WTC11 (cell line): ENCODE results near the gene DDR2. TPM values are rescaled to one million over a fixed set of nuclear protein-coding genes. Genes with fewer than 3 reads are reported as not detected.

ENCODE experiments used
- ATAC-seq: fragments of 200-7000 bp; cut with Tn5 transposase; 2 replicates; pipeline ENCODE4 v1.10.0; 2021; ENCODE audit warnings: mild to moderate bottlenecking, moderate library complexity
- CTCF ChIA-PET: fragments of 300-600 bp; sonication (Branson Sonifier 250); formaldehyde crosslinking; loops from one replicate; lab custom pipeline; 2021; ENCODE audit warnings: antibody characterized with exemption; lab: Charles Lee
- POLR2A ChIA-PET: fragments of 350-600 bp; sonication (Branson Sonifier 250); formaldehyde crosslinking; loops from one replicate; lab custom pipeline; 2021; ENCODE audit warnings: antibody characterized with exemption; lab: Charles Lee
- DNase-seq: peaks from one replicate; pipeline ENCODE4 v3.0.0; 2021; ENCODE audit warnings: low spot score
- H3K27ac Mint-ChIP-seq: 2 replicates; pipeline ENCODE4 v1.8.0; 2021; ENCODE audit warnings: mixed read lengths
- H3K27me3 Mint-ChIP-seq: 2 replicates; pipeline ENCODE4 v1.8.0; 2021; ENCODE audit warnings: low read depth, mild to moderate bottlenecking, moderate library complexity, mixed read lengths
- H3K36me3 Mint-ChIP-seq: 2 replicates; pipeline ENCODE4 v1.8.0; 2021; ENCODE audit warnings: mixed read lengths
- H3K4me1 Mint-ChIP-seq: 2 replicates; pipeline ENCODE4 v1.8.0; 2022; ENCODE audit warnings: mixed read lengths
- H3K4me3 Mint-ChIP-seq: 2 replicates; pipeline ENCODE4 v1.8.0; 2021; ENCODE audit warnings: mild to moderate bottlenecking, moderate library complexity, mixed read lengths
- H3K9me3 Mint-ChIP-seq: 2 replicates; pipeline ENCODE4 v1.8.0; 2021; ENCODE audit warnings: mixed read lengths
- ATF2 ChIP-seq: sonication (generic); formaldehyde crosslinking; IDR thresholded peaks from 2 replicates; pipeline ENCODE4 v1.8.1; 2022; ENCODE audit warnings: low read depth, missing genetic modification reagents, borderline replicate concordance
- CREB1 ChIP-seq: sonication (generic); formaldehyde crosslinking; IDR thresholded peaks from 2 replicates; pipeline ENCODE4 v1.8.0; 2023; ENCODE audit warnings: mild to moderate bottlenecking, missing genetic modification reagents
- FOXJ3 ChIP-seq: sonication (generic); formaldehyde crosslinking; IDR thresholded peaks from 2 replicates; pipeline ENCODE4 v1.9.0; 2021; ENCODE audit warnings: missing genetic modification reagents, mild to moderate bottlenecking, borderline replicate concordance
- GRHL2 ChIP-seq: fragments of 250-450 bp; sonication (Bioruptor Pico); IDR thresholded peaks from 2 replicates; pipeline ENCODE4 v1.8.0; 2022; ENCODE audit warnings: mild to moderate bottlenecking, moderate library complexity; ENCODE audit not compliant: insufficient replicate concordance, severe bottlenecking
- JAZF1 ChIP-seq: fragments of 250-450 bp; sonication (Bioruptor Pico); IDR thresholded peaks from 2 replicates; pipeline ENCODE4 v1.9.0; 2021; ENCODE audit warnings: moderate library complexity, mild to moderate bottlenecking, inconsistent platforms
- JUN ChIP-seq: sonication (generic); formaldehyde crosslinking; IDR thresholded peaks from 2 replicates; pipeline ENCODE4 v1.8.0; 2023; ENCODE audit warnings: mild to moderate bottlenecking, missing genetic modification reagents
- KAT7 ChIP-seq: sonication (generic); formaldehyde crosslinking; IDR thresholded peaks from 2 replicates; pipeline ENCODE4 v1.8.1; 2023; ENCODE audit warnings: missing genetic modification reagents, mild to moderate bottlenecking, borderline replicate concordance
- RELA ChIP-seq: sonication (generic); formaldehyde crosslinking; IDR thresholded peaks from 2 replicates; pipeline ENCODE4 v1.8.1; 2022; ENCODE audit warnings: missing genetic modification reagents, mild to moderate bottlenecking, borderline replicate concordance
- SMAD3 ChIP-seq: sonication (generic); formaldehyde crosslinking; IDR thresholded peaks from 2 replicates; pipeline ENCODE4 v1.8.0; 2022; ENCODE audit warnings: missing genetic modification reagents, mild to moderate bottlenecking, borderline replicate concordance
- TEAD1 ChIP-seq: sonication (generic); formaldehyde crosslinking; IDR thresholded peaks from 2 replicates; pipeline ENCODE4 v1.8.0; 2022; ENCODE audit warnings: mild to moderate bottlenecking, missing genetic modification reagents
- total RNA-seq: library from RNA; stranded (reverse); gene quantifications from 3 replicates; pipeline ENCODE4 v1.2.3, GENCODE V29; 2021
- TF ChIP-seq, protein P1 (sequence below): sonication (generic); formaldehyde crosslinking; IDR thresholded peaks from 2 replicates; pipeline ENCODE4 v1.8.1; 2023; ENCODE audit warnings: mild to moderate bottlenecking, missing genetic modification reagents
- TF ChIP-seq, protein P2 (sequence below): sonication (generic); formaldehyde crosslinking; IDR thresholded peaks from 2 replicates; pipeline ENCODE4 v1.8.1; 2022; ENCODE audit warnings: mild to moderate bottlenecking, missing genetic modification reagents, moderate library complexity, borderline replicate concordance
- TF ChIP-seq, protein P3 (sequence below): sonication (generic); formaldehyde crosslinking; IDR thresholded peaks from 2 replicates; pipeline ENCODE4 v1.8.1; 2023; ENCODE audit warnings: mild to moderate bottlenecking, missing genetic modification reagents, moderate library complexity
- TF ChIP-seq, protein P4 (sequence below): sonication (generic); formaldehyde crosslinking; IDR thresholded peaks from 2 replicates; pipeline ENCODE4 v1.8.1; 2023; ENCODE audit warnings: mild to moderate bottlenecking, missing genetic modification reagents
- TF ChIP-seq, protein P5 (sequence below): sonication (generic); formaldehyde crosslinking; IDR thresholded peaks from 2 replicates; pipeline ENCODE4 v1.8.0; 2023; ENCODE audit warnings: missing genetic modification reagents, mild to moderate bottlenecking, borderline replicate concordance

DDR2 gene
- total RNA-seq, 1 experiment from 2014 or later: 0.85 TPM

DNA sequence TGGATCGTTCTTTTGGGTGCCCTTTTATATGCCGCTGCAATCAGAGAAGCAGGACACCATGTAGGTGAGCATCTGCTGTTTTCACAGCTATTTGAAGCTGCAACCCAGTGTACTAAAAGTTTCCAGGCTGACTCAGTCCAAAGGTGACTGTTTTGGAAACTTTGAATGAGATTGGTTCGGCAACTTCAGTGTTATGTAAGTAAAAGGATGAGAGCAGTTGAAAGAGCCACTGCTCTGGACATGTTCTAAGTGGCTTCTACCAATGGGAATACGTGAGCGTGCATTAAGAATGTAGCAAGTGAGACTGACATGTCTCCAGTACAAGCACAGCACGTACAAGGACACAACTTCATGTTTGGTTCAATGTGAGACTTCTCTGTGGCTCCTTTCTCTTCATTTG lies 55.6 kb downstream of the DDR2 start:
- DNase-seq (no peak), ATAC-seq (no peak)
- Mint-ChIP-seq H3K27me3 (no peaks in the 10 kb centered on the region), H3K9me3 (no peaks in the 10 kb centered on the region), H3K4me1 (peaks cover 23% of the 10 kb centered on the region), H3K36me3 (no peaks in the 10 kb centered on the region), H3K27ac (no peak overlapping the region), H3K4me3 (no peak overlapping the region)
- TF ChIP-seq, protein P1, sequence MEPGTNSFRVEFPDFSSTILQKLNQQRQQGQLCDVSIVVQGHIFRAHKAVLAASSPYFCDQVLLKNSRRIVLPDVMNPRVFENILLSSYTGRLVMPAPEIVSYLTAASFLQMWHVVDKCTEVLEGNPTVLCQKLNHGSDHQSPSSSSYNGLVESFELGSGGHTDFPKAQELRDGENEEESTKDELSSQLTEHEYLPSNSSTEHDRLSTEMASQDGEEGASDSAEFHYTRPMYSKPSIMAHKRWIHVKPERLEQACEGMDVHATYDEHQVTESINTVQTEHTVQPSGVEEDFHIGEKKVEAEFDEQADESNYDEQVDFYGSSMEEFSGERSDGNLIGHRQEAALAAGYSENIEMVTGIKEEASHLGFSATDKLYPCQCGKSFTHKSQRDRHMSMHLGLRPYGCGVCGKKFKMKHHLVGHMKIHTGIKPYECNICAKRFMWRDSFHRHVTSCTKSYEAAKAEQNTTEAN (CRISPR knock-in tag): no peak
- TF ChIP-seq SMAD3 (CRISPR knock-in tag): no peak
- TF ChIP-seq JAZF1 (CRISPR knock-in tag): no peak
- no peak for TF ChIP-seq TEAD1
- TF ChIP-seq GRHL2 (CRISPR knock-in tag): no peak
- no peak for TF ChIP-seq KAT7 (CRISPR knock-in tag)
- no peak for TF ChIP-seq CREB1 (CRISPR knock-in tag)
- TF ChIP-seq, protein P2, sequence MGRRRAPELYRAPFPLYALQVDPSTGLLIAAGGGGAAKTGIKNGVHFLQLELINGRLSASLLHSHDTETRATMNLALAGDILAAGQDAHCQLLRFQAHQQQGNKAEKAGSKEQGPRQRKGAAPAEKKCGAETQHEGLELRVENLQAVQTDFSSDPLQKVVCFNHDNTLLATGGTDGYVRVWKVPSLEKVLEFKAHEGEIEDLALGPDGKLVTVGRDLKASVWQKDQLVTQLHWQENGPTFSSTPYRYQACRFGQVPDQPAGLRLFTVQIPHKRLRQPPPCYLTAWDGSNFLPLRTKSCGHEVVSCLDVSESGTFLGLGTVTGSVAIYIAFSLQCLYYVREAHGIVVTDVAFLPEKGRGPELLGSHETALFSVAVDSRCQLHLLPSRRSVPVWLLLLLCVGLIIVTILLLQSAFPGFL (CRISPR knock-in tag): no peak
- TF ChIP-seq, protein P3, sequence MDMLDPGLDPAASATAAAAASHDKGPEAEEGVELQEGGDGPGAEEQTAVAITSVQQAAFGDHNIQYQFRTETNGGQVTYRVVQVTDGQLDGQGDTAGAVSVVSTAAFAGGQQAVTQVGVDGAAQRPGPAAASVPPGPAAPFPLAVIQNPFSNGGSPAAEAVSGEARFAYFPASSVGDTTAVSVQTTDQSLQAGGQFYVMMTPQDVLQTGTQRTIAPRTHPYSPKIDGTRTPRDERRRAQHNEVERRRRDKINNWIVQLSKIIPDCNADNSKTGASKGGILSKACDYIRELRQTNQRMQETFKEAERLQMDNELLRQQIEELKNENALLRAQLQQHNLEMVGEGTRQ (CRISPR knock-in tag): no peak
- TF ChIP-seq RELA (CRISPR knock-in tag): no peak
- TF ChIP-seq, protein P4, sequence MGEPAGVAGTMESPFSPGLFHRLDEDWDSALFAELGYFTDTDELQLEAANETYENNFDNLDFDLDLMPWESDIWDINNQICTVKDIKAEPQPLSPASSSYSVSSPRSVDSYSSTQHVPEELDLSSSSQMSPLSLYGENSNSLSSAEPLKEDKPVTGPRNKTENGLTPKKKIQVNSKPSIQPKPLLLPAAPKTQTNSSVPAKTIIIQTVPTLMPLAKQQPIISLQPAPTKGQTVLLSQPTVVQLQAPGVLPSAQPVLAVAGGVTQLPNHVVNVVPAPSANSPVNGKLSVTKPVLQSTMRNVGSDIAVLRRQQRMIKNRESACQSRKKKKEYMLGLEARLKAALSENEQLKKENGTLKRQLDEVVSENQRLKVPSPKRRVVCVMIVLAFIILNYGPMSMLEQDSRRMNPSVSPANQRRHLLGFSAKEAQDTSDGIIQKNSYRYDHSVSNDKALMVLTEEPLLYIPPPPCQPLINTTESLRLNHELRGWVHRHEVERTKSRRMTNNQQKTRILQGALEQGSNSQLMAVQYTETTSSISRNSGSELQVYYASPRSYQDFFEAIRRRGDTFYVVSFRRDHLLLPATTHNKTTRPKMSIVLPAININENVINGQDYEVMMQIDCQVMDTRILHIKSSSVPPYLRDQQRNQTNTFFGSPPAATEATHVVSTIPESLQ (CRISPR knock-in tag): no peak
- TF ChIP-seq ATF2 (CRISPR knock-in tag): no peak
- no peak for TF ChIP-seq FOXJ3 (CRISPR knock-in tag)
- TF ChIP-seq JUN (CRISPR knock-in tag): no peak
- TF ChIP-seq, protein P5, sequence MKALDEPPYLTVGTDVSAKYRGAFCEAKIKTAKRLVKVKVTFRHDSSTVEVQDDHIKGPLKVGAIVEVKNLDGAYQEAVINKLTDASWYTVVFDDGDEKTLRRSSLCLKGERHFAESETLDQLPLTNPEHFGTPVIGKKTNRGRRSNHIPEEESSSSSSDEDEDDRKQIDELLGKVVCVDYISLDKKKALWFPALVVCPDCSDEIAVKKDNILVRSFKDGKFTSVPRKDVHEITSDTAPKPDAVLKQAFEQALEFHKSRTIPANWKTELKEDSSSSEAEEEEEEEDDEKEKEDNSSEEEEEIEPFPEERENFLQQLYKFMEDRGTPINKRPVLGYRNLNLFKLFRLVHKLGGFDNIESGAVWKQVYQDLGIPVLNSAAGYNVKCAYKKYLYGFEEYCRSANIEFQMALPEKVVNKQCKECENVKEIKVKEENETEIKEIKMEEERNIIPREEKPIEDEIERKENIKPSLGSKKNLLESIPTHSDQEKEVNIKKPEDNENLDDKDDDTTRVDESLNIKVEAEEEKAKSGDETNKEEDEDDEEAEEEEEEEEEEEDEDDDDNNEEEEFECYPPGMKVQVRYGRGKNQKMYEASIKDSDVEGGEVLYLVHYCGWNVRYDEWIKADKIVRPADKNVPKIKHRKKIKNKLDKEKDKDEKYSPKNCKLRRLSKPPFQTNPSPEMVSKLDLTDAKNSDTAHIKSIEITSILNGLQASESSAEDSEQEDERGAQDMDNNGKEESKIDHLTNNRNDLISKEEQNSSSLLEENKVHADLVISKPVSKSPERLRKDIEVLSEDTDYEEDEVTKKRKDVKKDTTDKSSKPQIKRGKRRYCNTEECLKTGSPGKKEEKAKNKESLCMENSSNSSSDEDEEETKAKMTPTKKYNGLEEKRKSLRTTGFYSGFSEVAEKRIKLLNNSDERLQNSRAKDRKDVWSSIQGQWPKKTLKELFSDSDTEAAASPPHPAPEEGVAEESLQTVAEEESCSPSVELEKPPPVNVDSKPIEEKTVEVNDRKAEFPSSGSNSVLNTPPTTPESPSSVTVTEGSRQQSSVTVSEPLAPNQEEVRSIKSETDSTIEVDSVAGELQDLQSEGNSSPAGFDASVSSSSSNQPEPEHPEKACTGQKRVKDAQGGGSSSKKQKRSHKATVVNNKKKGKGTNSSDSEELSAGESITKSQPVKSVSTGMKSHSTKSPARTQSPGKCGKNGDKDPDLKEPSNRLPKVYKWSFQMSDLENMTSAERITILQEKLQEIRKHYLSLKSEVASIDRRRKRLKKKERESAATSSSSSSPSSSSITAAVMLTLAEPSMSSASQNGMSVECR: no peak
- POLR2A ChIA-PET: no interaction called here
- CTCF ChIA-PET: no interaction called here
